Iris pigment epithelial cell (primary cell): ENCODE data around the gene MAP2K5.

Experiments used
- DNase-seq: peaks from one replicate; pipeline ENCODE4 v3.0.0-alpha.2; 2011; ENCODE audit warnings: low read depth

The MAP2K5 gene

DNA sequence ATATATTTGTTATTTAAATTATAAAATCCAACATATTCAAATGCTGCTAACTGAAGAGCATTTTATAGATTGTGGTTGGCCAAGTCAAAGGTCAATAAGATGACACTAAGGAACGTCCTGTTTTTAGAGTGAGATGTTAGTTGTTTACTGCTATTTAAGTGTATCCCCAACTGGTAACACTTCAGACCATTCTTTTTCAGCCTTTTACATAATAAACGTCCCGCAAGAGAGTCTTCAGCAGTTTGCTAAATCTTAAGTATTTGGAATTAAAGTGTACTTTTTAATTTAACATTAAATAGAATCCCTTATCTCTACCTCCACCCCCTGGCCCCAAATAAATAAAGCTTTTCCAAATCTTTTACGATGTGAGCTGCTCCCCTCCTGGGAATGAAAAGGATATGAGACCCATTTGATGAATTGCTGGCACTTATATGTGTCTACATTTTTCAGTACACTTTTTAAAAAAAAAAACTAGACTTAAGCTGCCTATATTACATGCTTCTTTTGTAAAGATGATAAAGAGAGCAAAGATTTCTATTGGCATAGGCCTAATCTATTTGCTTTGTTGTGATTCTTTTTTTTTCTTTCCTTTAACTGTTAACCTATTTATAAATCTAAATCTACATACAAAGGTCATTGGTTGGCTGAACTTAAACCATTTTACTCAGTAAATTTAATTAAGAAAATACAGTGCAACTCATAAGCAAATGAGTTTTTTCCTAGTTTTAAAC lies 181.0 kb downstream of the MAP2K5 start:
- DNase-seq, result no peak

DNA sequence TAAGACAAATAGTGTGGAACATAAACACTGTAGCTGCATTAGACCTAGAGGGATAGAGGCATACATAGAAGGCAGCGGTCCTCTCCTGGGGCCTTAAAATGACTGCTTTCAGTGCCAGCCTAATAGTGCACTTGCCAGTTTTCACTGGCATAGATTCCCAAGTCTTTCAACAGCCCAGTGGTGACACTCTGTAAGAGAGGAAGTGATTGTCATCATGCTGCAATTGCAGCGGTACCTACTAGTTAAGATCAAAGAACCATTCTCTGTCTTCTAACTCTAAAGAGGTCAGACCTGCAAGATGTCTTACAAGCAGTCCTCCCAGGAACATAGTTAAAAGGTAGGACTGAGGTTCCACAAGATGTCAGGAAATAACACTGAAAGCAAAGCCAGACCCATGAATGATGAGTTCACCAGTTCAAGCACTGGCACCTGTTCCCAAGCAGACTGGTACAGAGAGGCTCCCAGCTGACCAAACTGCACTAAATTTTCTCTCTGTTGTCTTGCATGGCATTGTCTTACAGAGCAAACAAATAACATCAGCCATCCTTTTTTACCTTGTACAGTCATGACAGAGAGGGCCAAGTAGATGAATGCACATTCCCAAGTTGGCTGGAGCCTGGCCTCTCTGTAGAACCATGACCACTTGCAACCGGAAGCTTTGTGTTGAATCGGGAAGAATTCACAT lies 182.3 kb downstream of the MAP2K5 start:
- no peak for DNase-seq

DNA sequence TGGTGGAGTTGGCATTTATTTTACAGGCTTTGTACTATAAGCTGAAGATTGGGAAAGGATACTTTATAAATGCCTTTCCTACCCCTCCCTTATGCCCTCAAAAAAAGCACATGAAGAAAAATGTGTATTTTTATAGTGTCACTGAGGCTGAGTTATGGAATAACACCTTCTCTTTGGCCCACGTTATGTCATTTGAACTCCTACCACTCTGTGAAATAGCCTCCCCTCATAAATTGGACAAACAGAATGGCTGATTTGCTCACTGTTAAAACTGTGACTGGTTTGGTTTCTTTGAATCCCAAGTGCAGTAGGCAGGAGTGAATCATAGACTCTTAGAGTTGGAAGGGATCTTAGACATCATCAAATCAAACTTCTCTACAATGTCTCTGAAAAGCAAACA lies 187.6 kb downstream of the MAP2K5 start:
- no peak for DNase-seq

DNA sequence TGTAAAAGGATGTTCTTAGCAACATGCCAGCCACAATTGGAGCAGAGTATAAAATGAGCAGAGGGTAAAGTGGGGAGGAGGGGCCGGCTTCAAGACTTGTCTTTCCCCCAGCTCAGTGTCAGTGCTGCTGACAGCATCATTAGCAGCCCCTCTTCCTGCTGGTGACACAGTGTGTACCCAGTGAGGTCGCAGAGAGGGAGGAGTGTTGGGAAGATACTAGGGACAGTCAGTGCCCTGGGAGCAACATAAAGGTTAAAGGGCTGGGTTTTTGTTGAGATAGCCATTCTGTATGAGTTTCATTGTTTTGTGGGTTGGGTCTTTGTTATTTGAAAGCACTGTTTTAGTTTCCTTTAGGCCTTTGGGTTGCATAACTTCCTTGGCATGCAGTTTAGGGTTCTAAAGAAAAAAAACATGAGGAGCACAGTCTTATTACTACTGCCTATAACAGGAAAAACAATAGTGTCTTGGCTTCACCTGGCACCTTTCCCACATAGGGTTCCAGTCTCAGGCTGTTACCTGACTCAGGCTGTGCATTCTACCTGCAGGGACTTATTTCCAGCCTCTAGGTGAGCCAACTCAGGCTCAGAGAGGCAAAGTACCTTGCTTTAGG lies 188.7 kb downstream of the MAP2K5 start:
- peak; percentile 19 for DNase-seq

DNA sequence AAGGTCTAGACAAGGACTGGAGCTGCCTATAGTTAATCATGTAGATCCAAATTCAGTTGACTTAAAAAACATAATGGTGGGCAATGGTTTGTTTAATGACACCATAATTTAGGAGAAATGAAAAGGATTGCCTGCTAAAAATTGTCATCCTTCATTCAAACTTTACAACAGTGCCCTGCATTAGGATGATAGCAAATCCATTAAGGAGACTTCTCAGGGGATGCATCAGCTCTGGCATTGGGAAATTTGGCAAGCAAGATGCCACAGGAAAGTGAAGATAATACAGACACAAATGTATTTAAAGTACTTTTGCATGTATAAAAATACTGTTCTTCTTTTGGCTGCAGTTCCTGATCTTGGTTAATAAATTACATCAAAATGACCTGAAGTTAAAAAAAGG lies 189.7 kb downstream of the MAP2K5 start:
- DNase-seq, result no peak

DNA sequence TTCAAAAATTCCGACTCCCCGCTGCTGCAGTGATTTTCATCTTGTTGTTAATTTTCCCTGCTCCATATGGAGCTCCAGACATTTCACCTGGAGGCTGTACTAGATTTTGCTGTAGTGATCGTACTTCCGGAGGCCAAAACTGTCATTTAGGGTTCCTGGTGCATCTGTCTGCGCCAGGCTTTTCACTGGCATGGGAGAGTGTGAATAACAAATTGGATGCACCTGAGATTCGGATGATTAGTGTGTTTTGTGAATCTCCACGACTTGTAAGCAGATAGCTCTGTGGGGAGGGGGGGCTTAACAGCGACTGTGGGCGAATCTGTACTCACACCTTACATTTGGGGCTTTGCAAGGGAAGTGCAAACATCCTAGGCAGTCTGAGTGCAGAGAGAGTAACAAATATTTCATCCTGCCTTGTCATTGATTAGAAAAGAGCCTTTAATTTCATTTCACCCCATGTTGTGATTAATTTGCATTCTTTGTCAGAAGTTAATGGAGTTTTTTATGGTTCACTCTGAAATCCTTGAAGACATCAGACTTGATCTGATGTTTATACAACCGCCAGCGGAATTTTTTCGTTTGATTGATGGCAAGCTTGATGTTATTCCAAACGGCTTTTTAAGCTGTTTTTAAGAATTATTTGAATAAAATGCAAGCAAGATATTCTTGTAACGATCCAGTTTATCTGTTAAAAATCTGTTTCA lies 190.3 kb downstream of the MAP2K5 start:
- no peak for DNase-seq

DNA sequence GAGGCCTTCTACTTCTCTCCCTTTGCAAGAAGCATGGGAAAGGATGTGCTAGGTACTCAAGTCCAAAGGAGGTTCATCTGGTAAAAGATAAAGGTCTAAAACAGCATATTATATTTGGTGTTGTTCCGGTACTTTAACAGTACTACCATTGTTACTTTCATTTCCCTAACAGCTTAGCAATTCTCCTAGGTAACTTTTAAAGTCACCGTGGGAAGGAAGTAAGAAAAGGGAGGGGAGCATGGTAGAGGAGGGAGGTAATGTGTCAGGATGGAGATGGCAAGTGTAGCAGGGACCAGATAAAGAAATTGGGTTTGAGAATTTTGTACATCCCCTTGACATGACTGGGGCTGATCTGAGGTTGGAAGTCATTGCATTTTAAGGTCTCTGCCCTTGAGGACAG lies 193.4 kb downstream of the MAP2K5 start:
- DNase-seq, result no peak

DNA sequence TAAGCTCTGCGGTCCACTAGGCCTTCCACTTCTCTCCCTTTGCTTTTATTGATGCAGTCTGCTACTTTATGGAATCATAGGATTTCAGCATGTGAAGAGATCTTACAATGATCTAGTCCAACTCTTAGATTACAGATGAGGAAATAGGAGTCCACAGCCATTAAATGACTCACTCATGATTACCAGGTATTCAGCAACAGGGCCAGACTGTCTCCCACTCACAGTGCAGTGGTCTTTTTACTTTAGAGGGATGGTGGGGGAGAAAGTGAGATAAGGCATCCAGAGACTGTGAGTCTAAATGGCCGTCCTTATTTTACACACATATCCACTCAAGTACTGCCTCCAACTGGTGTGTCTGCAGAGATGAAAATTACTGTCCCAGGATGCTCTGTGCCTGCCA lies 194.3 kb downstream of the MAP2K5 start:
- DNase-seq, result peak; percentile 34

DNA sequence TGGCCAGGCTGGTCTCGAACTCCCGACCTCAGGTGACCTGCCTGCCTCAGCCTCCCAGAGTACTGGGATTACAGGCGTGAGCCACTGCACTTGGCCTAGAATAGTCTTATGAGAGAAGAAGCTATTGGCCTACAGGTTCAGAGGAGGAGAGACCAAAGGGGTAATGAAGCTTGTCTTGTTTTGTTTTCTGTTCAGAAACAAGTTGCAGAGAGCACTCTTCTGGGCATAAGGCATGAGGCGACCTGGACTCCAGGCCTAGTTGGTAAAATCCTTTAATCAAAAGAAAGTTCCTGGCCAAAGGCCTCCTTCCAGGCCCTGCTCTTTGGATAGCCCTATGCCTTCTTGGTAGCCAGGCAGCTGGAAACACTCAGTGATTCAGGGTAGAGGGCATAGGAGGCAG lies 195.6 kb downstream of the MAP2K5 start:
- no peak for DNase-seq

DNA sequence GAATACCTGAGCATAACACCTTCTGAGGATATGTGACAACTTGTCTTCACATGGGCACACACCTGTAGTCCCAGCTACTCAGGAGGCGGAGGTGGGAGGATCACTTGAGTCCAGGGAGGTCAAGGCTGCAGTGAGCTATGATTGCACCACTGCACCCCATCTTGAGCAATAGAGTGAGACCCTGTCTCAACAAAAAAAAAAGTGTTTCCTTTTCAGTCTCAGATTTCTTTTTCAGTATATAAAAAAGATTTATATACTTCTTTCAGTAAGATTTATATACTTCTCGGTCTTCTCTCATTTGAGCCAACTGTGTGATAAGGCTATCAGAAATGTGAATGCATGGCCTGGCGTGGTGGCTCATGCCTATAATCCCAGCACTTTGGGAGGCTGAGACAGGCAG lies 197.9 kb downstream of the MAP2K5 start:
- no peak for DNase-seq

DNA sequence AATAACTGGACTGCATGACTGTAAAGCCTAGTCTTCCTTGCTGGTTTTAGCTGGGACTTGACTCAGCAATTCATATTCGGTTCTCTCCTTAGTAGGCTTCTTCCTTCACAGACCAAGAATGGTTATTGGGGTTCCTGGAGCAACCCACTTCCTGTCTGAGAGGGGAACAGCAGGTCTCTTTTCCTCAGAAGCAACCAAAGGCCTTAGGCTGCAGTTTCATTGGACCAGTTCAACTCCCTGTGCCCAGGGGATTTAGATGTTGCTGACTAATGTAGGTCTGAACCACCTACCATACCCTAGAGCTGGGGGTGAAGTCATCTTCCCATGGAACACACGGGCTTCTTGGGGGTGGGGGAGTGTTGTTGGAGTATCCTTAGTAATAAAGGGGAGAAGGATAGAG lies 198.8 kb downstream of the MAP2K5 start:
- no peak for DNase-seq

DNA sequence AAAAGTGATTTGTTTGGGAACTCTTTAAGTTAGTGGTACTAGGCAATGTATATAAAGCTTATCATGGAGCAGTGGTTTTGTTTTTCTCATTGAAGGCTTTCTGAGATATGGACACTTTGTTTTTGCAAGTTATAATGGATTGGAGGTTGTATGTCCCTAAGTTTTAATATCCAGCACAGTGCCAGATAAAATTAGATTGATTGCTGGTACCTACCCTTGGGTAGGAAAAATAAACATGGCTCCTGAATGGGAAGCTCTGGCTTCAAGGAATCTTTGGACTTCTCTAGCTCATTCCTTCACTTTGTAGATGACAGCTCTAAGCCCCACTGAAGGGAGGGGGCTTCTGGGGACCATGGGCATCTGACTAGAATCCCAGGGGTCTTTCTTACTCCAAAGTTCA lies 201.1 kb downstream of the MAP2K5 start:
- no peak for DNase-seq

DNA sequence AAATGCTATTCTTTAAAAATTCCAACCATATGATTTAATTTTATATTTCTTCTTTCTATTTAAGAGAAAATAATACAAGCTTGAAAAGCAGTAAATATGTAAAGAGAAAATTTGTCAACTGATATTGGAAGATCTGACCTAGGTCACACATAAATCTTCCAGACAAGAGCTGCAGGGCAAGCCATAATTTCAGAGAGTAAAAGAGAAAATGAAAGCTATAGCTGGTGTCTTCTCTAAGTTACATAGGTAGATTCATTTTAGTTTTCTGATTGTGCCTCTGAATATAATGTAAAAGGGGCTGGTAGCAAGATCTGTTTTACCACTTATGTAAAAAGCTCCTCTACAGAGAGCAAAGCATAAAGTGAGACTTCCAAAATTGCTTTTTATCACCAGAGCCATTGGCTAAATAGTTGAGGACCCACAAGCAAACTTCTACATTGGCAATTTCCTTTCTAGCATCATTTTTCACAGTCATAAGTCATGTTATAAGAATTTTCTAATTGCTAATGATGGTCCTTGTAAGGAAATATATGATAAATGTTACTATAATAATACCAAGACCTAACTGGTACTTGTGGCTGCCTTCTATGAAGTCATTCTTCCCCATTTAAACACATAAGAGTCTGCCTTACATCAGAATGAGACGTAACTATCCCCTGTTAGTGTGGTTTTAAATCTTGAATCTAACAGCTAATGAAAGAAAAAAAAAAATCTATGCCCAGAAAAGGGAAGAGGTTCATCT lies 202.0 kb downstream of the MAP2K5 start:
- DNase-seq, result no peak

DNA sequence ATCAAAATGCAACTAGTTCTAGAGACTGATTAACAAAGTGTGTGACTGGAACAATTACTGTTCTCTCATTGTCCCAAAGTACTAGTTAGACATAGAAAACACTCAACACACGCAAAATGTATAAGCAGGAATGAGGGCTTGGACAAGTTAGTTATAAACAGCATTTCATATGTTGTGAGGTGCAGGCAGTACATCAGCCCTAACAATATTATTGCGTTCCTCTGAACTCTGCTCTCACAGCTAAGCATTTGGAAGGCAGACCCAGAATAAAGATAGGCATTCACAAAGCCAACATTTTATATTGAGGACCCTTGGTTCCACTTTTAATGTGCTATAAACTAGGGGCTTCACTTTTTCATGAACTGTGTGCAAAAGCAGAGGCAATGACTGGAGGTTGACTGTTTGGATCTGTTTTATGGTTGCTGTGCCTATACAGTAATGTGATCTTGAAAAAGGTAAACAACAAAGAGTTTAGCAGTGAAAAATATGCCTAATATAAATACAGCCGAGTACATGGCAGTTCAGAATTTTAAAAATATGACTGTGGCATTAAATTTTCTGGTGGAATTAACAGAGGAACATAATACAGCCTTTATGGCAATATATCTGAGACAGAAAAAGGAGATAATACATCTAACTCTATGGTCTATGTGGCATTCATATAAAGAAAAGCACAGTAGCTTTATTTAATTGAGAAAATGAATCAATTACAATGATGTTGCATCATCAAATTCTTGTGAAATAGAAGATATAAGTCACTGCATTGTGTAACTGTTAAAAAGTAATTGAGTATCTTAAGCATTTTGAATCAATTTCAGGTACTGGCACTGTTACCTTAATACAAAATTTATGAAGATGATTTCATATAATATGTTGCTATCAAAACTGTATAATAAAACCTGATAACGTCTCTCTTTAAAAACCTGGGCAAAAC lies 202.8 kb downstream of the MAP2K5 start:
- peak; percentile 52 for DNase-seq

DNA sequence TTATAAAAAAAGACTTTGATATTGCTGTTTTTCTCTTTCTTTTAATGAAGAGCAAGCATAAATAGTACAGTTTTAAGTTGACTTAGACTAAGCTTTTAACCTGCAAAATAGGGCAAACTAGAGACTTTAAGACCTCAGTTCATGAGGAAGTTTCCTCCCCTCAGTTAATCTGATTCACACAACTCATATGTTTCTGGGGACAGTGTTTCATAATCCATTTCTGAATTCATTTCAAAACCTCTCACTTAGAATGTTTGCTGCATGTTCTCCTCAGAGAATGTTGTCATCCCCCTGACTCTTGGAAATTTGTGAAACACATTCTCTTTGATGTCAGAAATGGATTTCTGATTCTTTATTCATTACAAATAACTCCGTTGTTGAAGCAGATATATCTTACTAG lies 203.5 kb downstream of the MAP2K5 start:
- DNase-seq, result peak; percentile 85

DNA sequence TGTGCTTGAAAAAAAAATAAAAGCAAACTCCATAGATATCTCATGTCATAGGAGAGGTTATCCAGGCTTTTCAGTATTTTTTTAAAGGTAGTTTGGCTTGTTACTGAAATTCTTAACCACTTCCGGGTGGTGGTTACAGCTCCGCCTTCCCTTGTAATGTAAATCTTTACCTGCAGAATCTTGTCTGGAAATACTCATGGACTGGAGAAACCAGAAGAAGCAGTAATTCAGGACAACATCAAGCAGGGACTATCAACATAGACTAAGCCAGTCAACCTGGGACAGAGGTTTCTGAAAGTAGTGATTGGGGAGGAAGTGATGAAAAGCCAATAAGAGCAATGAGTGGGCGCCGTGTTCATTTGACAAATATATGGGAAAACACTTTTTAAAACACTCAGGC lies 203.9 kb downstream of the MAP2K5 start:
- DNase-seq, result no peak

DNA sequence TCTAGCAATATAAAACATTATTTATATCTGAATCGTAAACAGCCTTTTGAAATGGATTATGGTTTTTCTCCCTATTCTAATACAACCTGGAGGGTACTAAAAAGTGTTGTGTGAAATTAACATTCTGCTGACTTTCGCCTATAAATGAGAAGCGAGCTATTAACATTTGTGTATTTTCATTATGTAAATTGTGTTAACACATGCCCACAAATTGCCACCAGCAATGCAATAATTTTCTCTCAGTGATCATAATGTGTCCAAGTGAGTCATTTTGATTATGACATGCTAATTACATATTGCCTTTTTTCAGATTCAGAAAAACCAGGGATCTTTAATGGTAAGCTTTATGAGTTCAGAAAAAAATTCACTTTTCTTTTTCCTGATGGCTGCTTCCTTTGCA lies 205.4 kb downstream of the MAP2K5 start:
- DNase-seq, result no peak

DNA sequence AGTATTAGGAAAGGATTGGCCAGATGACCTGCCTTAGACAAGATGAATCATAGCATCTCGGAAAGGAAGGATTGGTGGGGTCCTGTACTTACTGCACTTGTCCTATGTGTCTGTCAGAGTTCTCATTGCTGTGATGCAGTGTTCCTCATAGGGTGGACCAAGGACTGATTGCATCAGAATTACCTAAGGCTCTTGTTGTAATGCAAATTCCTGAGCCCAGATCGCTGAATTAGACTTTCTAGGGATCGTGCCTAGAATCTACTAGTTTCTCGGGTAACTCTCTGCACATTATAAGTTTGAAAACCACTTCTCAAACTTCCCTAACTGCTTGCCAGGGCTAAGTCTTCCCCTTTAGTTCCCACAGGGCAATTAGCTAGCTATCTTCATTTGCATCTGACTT lies 207.9 kb downstream of the MAP2K5 start:
- peak; percentile 21 for DNase-seq

DNA sequence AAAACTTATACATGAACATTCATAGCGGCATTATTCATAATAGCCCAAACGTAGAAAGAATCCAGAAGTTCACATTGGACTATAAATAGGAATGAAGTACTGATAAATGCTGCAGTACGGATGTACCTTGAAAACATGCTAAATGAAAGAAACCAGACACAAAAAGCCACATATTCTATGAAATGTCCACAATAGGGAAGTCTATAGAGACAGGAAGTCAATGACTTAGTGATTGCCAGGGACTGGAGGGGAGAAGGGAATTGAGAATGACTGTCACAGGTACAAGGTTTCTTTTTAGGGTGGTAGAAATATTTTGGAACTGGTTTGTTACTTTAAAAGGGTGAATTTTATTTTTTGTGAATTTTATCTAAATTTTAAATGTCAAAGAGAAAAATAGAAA lies 211.4 kb downstream of the MAP2K5 start:
- no peak for DNase-seq

DNA sequence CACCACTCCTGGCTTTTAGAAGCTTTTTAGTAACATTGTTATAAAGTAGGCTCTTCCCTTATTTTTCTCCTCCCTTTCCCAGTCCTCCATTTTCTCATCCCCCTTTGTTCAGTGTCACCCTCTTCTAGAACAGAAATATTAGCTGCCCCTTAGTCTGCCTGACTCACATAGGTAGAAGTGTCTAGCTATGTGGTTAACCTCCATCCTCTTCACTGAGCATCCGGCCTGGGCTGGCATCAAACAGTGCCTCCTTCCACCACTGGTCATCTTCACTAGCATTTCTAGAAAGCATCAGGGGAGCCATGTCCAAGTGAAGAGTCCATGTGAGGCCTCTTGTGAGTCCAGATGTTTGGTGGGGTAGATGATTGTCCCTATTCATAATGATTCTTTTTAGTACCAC lies 212.8 kb downstream of the MAP2K5 start:
- DNase-seq, result no peak

DNA sequence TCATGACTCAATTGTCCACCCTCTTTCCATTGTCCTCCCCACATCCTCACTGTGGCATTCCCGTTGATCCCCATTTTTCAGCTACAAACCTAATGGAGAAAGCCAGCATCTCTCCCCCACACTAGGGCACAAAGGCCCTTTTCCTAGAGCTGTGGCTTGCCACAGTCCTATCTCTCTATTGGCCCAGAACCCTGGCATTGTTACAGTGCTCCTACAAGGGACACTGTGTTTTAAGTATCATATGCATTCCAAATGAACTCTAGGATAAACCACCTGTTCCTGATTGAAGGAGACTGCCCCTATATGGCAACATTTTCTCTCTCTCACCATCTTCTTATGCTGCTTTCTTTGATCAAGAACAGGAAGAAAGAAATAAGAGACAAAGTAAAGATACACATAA lies 213.4 kb downstream of the MAP2K5 start:
- DNase-seq, result no peak
